CD4-positive, alpha-beta T cell (primary cell): Measurements from ENCODE around the gene TTC28. TPM values are rescaled to one million over a fixed set of nuclear protein-coding genes. Genes with fewer than 3 reads are reported as not detected.

ENCODE experiments used
- ATAC-seq: fragments of 200-7000 bp; cut with Tn5 transposase; one replicate; pipeline ENCODE4 v1.10.0; 2022; ENCODE audit warnings: mild to moderate bottlenecking; ENCODE audit not compliant: poor library complexity
- CTCF ChIA-PET: fragments of 350-600 bp; sonication (Branson Sonifier 250); formaldehyde crosslinking; loops from one replicate; lab custom pipeline; 2021; ENCODE audit warnings: antibody characterized with exemption, inconsistent platforms; lab: Charles Lee
- POLR2A ChIA-PET: fragments of 350-600 bp; sonication (Branson Sonifier 250); formaldehyde crosslinking; loops from one replicate; lab custom pipeline; 2021; ENCODE audit warnings: antibody characterized with exemption, inconsistent platforms; lab: Charles Lee
- DNase-seq, 14 experiments: peaks; one replicate each; pipeline ENCODE4 v3.0.0-alpha.2; 2013 to 2020; ENCODE audit warnings: mixed read lengths in 2 of 14
- H3K27ac ChIP-seq, 2 donors: one replicate each; pipeline versions ENCODE4 v1.5.1 to v1.7.0; 2013; ENCODE audit warnings: low read length in 2 of 2, low read depth in 1 of 2, mild to moderate bottlenecking in 1 of 2
- H3K27me3 ChIP-seq, 2 experiments: 1 replicate in 1 of 2; 2 replicates in 1 of 2; pipeline versions ENCODE4 v1.6.1 to v1.7.0; 2013; ENCODE audit warnings: low read length in 2 of 2, control low read depth in 1 of 2, mild to moderate bottlenecking in 1 of 2, moderate library complexity in 1 of 2; ENCODE audit not compliant: insufficient read depth in 2 of 2, control insufficient read depth in 1 of 2
- H3K36me3 ChIP-seq: one replicate; pipeline ENCODE4 v1.6.1; 2013; ENCODE audit warnings: low read length, control low read depth; ENCODE audit not compliant: insufficient read depth
- H3K4me1 ChIP-seq: one replicate; pipeline ENCODE4 v1.6.1; 2013; ENCODE audit warnings: low read length, control low read depth; ENCODE audit not compliant: insufficient read depth
- H3K4me3 ChIP-seq: one replicate; pipeline ENCODE4 v1.5.1; 2013; ENCODE audit warnings: mild to moderate bottlenecking, low read length, moderate library complexity
- H3K9me3 ChIP-seq, 2 experiments: 1 replicate in 1 of 2; 2 replicates in 1 of 2; pipeline versions ENCODE4 v1.6.1 to v1.7.0; 2013; ENCODE audit warnings: low read length in 2 of 2, mild to moderate bottlenecking in 2 of 2, control low read depth in 1 of 2, moderate library complexity in 1 of 2; ENCODE audit not compliant: control insufficient read depth in 1 of 2, insufficient read depth in 1 of 2
- H3K27ac Mint-ChIP-seq: one replicate; pipeline ENCODE4 v1.8.0; 2020; ENCODE audit warnings: mixed read lengths
- H3K27me3 Mint-ChIP-seq: one replicate; pipeline ENCODE4 v1.8.0; 2021; ENCODE audit warnings: mixed read lengths
- H3K36me3 Mint-ChIP-seq: one replicate; pipeline ENCODE4 v1.8.0; 2021; ENCODE audit warnings: low read depth, mixed read lengths
- H3K4me1 Mint-ChIP-seq: one replicate; pipeline ENCODE4 v1.8.0; 2021; ENCODE audit warnings: low read depth, mixed read lengths
- H3K4me3 Mint-ChIP-seq: one replicate; pipeline ENCODE4 v1.8.0; 2020; ENCODE audit warnings: mild to moderate bottlenecking, mixed read lengths
- H3K9me3 Mint-ChIP-seq: one replicate; pipeline ENCODE4 v1.8.0; 2020; ENCODE audit warnings: mixed read lengths
- CTCF ChIP-seq: fragments of 200-600 bp; IDR thresholded peaks from one replicate; pipeline ENCODE4 v1.8.0; 2022; ENCODE audit warnings: antibody characterized with exemption, mild to moderate bottlenecking
- intact Hi-C, 2 experiments: fragments of 100-400 bp; cut with DNase I in 1 of 2; cut with micrococcal nuclease in 1 of 2; formaldehyde crosslinking; loops; one replicate each; pipeline versions ENCODE4 v1.15.1 to v1.9.0; 2023 to 2025; cut with DNase I, micrococcal nuclease
- total RNA-seq, 174 experiments: library from RNA in 2 of 174; stranded (reverse) in 2 of 174; gene quantifications; one replicate each; pipeline ENCODE4 v1.2.3 and lab custom pipeline; 2021 to 2026

Gene TTC28
- total RNA-seq, 2 experiments from 2014 or later: 4.6 to 5.7 TPM

GRCh38 chr22:27978317-27978716 is 701.3 kb downstream of the TTC28 start:
- Mint-ChIP-seq H3K27ac (no peak overlapping the region), H3K4me1 (no peaks in the 10 kb centered on the region), H3K27me3 (no peaks in the 10 kb centered on the region), H3K9me3 (no peaks in the 10 kb centered on the region), H3K4me3 (no peak overlapping the region), H3K36me3 (peaks cover 4% of the 10 kb centered on the region)
- ChIA-PET POLR2A (no interaction called here), CTCF (no interaction called here)
- ATAC-seq (no peak), DNase-seq (no peak)
- H3K4me3 ChIP-seq: no peak overlapping the region
- H3K27ac ChIP-seq: no peak overlapping the region
- H3K4me1 ChIP-seq: no peaks in the 10 kb centered on the region
- H3K9me3 ChIP-seq: no peaks in the 10 kb centered on the region
- H3K36me3 ChIP-seq: no peaks in the 10 kb centered on the region
- no peak for TF ChIP-seq CTCF
- no peaks in the 10 kb centered on the region for H3K27me3 ChIP-seq
- intact Hi-C loops: no loop called here

- intact Hi-C loops: no loop called here
- H3K4me1 ChIP-seq: no peaks in the 10 kb centered on the region
- H3K27ac Mint-ChIP-seq: no peak overlapping the region
Measured at GRCh38 chr22:27976586-27976985, 703.1 kb downstream of the TTC28 start.

DNA sequence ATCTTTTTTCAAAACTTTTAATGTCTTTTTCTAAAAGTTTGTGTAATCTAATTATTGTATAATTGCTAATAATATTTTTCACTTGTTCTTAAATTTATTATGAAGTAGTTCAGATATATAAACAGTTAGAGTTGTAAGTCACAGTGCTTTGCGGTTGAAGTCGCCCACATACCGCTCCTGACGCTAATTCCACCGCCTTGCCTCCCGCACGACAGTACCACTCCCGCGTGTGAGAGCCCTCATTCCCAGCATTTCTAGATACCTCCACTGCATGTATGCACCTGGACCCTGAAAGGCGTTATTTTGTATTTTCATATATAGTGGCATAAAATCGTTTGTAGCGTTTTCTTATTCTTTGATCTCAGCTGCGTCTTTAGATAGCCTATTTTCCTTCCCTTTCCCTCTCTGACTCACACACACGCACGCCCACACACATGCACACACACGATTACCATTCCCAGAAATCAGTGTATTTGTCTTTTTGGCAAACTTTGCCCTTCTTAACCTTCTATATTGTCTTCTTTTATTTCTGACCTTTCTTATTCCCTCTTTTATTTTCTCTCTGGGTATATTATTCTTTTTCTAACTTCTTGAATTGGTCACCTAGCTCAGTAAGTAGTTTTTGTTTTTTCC is 704.1 kb downstream of the TTC28 start:
- Mint-ChIP-seq H3K4me1 (no peaks in the 10 kb centered on the region), H3K9me3 (peaks cover 1% of the 10 kb centered on the region), H3K27ac (no peak overlapping the region), H3K27me3 (no peaks in the 10 kb centered on the region), H3K36me3 (peaks cover 13% of the 10 kb centered on the region), H3K4me3 (no peak overlapping the region)
- POLR2A ChIA-PET: no interaction called here
- H3K4me1 ChIP-seq: no peaks in the 10 kb centered on the region
- no peak for ATAC-seq
- no peaks in the 10 kb centered on the region for H3K27me3 ChIP-seq
- CTCF ChIA-PET: no interaction called here
- no peak for TF ChIP-seq CTCF
- DNase-seq: no peak
- H3K36me3 ChIP-seq: no peaks in the 10 kb centered on the region
- intact Hi-C loops: no loop called here
- H3K9me3 ChIP-seq: no peaks in the 10 kb centered on the region
- H3K27ac ChIP-seq: no peak overlapping the region
- no peak overlapping the region for H3K4me3 ChIP-seq

More at GRCh38 chr22:27976586-27976985, 703.1 kb downstream of the TTC28 start:
- Mint-ChIP-seq H3K36me3 (peaks cover 10% of the 10 kb centered on the region), H3K9me3 (no peaks in the 10 kb centered on the region), H3K4me3 (no peak overlapping the region), H3K27me3 (no peaks in the 10 kb centered on the region), H3K4me1 (no peaks in the 10 kb centered on the region)
- no peak overlapping the region for H3K4me3 ChIP-seq
- ChIA-PET CTCF (no interaction called here), POLR2A (no interaction called here)
- no peaks in the 10 kb centered on the region for H3K27me3 ChIP-seq
- H3K9me3 ChIP-seq: no peaks in the 10 kb centered on the region
- H3K36me3 ChIP-seq: no peaks in the 10 kb centered on the region
- no peak for TF ChIP-seq CTCF
- no peak overlapping the region for H3K27ac ChIP-seq
- ATAC-seq (no peak), DNase-seq (no peak)
